ENCODE data around the gene TMEM184C. TPM values are rescaled to one million over a fixed set of nuclear protein-coding genes. Genes with fewer than 3 reads are reported as not detected.
A peak's percentile ranks its signal among the peaks of the same experiment; 100 is the strongest.

TMEM184C gene
- total RNA-seq, 1 experiment from 2014 or later = 43.8 TPM

DNA sequence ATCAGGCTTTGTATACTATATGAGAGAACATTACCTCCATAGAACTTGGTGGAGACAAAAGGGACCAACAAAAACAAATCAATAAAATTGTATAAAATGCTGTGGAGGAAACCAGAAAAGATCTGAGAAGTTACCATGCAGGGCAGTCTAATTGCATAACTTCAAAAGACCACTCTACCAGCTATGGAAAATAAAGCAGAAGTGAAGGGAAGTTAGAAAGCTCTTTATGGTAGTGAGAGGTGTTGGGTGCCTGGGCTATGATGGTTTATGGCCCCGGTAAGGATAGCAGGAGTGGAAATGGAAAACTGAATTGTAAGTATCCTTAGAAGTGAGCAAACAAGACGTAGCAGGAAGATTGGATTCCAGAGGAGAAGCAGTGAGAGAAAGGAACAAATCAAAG lies 3.1 kb downstream of the TMEM184C start:
- Histone ChIP-seq H3K4ac (ENCODE audit: low read depth, low read length) (no peak overlapping the region), H2BK120ac (ENCODE audit: low read depth, low read length, poor library complexity, severe bottlenecking) (no peak overlapping the region), H3K79me2 (ENCODE audit: insufficient read depth, low read length) (peaks cover 9% of the 10 kb centered on the region; the same call in 1 of the 2 replicates)

More for the DNA sequence above, 3.1 kb downstream of the TMEM184C start:
- Histone ChIP-seq H3K18ac (ENCODE audit: insufficient read length, low read depth, low read length) (no peak overlapping the region), H2BK5ac (ENCODE audit: insufficient read length, low read length) (no peak overlapping the region), H4K20me1 (ENCODE audit: control insufficient read depth, insufficient read depth, insufficient read length) (no peaks in the 10 kb centered on the region), H4K8ac (replicated peaks; ENCODE audit: insufficient read length, low read depth, low read length) (no peak overlapping the region), H3K14ac (ENCODE audit: insufficient read depth, low read length) (no peak overlapping the region), H3K23me2 (ENCODE audit: insufficient read length, low read depth, low read length, poor library complexity, severe bottlenecking) (peaks cover 5% of the 10 kb centered on the region), H2BK20ac (ENCODE audit: low read depth, low read length, poor library complexity, severe bottlenecking) (no peak overlapping the region), H3K27me3 (ENCODE audit: insufficient read depth, low read length) (no peaks in the 10 kb centered on the region), H3K4me1 (ENCODE audit: insufficient read depth, low read length) (no peaks in the 10 kb centered on the region), H3K4me2 (ENCODE audit: insufficient read depth, insufficient read length, low read length) (peak overlapping the region; percentile 4), H3K56ac (ENCODE audit: insufficient read length, low read depth, low read length) (no peak overlapping the region), H4K5ac (ENCODE audit: insufficient read length, low read depth, low read length) (no peak overlapping the region), H3K79me1 (ENCODE audit: insufficient read depth, low read depth, low read length, poor library complexity, severe bottlenecking) (no peaks in the 10 kb centered on the region), H3K9ac (ENCODE audit: extremely low read depth, insufficient read length, low read length) (no peak overlapping the region), H4K91ac (ENCODE audit: insufficient read length, low read depth, low read length) (no peak overlapping the region), H2BK15ac (ENCODE audit: low read depth, low read length) (no peak overlapping the region), H3K23ac (ENCODE audit: insufficient read length, low read depth, low read length) (no peak overlapping the region), H2AFZ (ENCODE audit: low read length) (no peak overlapping the region), H2AK5ac (ENCODE audit: insufficient read length, low read length) (no peak overlapping the region), H3K27ac (ENCODE audit: insufficient read length, low read depth, low read length) (no peak overlapping the region), H3T11ph (ENCODE audit: low read length) (no peak overlapping the region), H3K9me3 (ENCODE audit: control insufficient read depth, low read depth, low read length) (no peaks in the 10 kb centered on the region), H2BK12ac (ENCODE audit: insufficient read length, low read depth, low read length) (no peak overlapping the region)
- H3K27me3 Mint-ChIP-seq (ENCODE audit: low read depth) = no peaks in the 10 kb centered on the region; the same call in 1 of the 2 replicates
- no peaks in the 10 kb centered on the region for H3K9me3 Mint-ChIP-seq
- H3K4me3 Mint-ChIP-seq = peak overlapping the region in 1 of 2 experiments; percentile 27; a peak in 1 of 5 replicates
- DNase-seq = no peak
- H3K27ac Mint-ChIP-seq = no peak overlapping the region
- TF ChIP-seq, protein P1, sequence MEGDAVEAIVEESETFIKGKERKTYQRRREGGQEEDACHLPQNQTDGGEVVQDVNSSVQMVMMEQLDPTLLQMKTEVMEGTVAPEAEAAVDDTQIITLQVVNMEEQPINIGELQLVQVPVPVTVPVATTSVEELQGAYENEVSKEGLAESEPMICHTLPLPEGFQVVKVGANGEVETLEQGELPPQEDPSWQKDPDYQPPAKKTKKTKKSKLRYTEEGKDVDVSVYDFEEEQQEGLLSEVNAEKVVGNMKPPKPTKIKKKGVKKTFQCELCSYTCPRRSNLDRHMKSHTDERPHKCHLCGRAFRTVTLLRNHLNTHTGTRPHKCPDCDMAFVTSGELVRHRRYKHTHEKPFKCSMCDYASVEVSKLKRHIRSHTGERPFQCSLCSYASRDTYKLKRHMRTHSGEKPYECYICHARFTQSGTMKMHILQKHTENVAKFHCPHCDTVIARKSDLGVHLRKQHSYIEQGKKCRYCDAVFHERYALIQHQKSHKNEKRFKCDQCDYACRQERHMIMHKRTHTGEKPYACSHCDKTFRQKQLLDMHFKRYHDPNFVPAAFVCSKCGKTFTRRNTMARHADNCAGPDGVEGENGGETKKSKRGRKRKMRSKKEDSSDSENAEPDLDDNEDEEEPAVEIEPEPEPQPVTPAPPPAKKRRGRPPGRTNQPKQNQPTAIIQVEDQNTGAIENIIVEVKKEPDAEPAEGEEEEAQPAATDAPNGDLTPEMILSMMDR (conservative IDR thresholded peaks at IDR 0.05) = no peak
- H3K36me3 Mint-ChIP-seq (ENCODE audit: insufficient read depth in 1 of 3, low read depth in 3 of 3) = peaks cover 12 to 35% (median 29%) of the 10 kb centered on the region in 3 experiments
- WGBS (ENCODE audit: extremely low coverage, insufficient read length, low lambda C conversion rate) = no CpG with 5 or more reads among the region's 2 CpGs
- peaks cover 25 to 30% of the 10 kb centered on the region in 2 experiments for H3K4me1 Mint-ChIP-seq
